HL-60/S4 treated with phorbol 12-myristate 13-acetate at 8.2 ng/mL for 4 days and 3 days (cell line): ENCODE measurements around the gene MED27.

Experiments
- in situ Hi-C: fragments of 300-500 bp; cut with MboI; formaldehyde crosslinking; loops from 2 replicates; pipeline ENCODE4 v1.15.0; 2022; ENCODE audit warnings: low sequenced_read_pairs

The MED27 gene

GRCh38 chr9:132044176-132044875 is 35.3 kb downstream of the MED27 start:
- in situ Hi-C loops: no loop called here

- in situ Hi-C loops: no loop called here
Observed at GRCh38 chr9:132043708-132044107, 36.0 kb downstream of the MED27 start.

- in situ Hi-C loops: no loop called here
Observed at GRCh38 chr9:132042324-132042723, 37.3 kb downstream of the MED27 start.

DNA sequence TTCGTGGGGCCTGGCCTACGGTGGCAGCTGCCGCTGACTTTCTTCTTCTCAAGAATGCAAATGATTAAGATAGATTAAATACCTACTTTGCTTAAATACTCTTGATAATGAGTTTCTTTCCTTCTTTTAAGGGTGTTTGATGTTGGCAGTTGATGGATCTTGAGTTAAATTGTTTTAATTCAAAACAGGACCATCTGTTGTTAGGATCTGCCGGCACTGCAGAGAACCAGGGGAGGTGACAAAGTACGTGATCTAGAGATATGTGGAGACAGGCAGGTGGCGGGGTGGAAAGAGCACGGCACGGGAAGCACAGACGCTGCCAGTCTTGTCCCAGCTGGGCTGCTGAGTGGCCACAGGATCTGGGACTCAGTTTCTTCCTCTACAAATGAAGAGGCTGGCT is 37.9 kb downstream of the MED27 start:
- in situ Hi-C loops: no loop called here

DNA sequence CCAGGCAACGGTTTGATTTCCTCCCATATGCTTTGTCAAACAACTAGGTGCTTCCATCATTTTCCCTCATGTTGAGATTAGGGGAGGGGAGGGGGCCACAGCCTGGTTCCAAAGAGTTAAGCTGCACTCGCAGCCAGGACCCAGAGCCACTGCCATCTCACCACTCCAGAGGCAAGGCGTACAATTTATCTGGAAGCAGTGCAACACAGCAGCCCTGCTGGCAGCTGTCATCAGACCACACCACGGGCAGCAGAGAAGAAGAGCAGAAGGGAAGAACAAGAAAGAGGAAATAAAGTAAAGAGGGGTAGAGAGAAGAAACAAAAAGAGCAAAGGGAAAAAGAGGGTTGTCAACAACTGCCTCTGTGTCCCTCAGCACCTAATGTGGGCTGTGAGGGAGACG is 38.9 kb downstream of the MED27 start:
- in situ Hi-C loops: no loop called here

DNA sequence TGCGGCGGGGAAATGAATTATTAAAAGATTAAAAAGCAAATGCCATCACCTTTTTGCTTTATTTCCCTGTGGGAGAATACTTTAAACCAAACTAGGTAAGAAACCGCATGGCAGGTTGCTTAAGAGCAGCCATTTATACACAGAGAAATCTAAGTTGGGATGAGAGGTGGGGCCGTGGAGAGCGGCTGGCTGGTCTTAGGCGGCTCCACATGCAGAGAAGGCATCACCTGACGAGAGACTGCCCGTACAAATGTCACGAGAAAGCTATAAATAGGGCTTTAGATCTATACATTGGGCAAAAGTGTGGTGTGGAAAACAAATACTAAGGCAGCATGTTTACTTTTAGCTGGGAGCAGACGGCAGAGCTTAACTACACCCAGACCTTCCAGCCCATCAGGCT is 39.4 kb downstream of the MED27 start:
- in situ Hi-C loops: no loop called here

DNA sequence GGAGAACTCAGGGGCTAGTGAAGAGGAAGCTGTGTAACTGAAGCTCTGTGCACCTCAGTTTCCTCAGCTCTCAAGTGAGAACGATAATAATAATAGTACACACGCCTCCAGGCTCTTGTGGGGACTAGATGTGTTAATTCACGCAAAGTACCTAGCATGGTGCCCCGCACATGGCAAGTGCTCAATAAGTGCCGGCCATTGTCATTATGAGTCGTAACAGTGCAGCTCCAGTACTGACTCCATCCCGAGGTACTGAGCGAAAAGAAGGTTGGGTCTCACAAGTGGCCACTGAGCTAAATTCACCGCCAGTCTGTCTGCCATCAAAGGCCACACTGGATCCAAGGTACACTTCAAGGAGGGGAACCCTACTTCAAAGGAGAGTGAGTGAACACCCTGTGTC is 40.4 kb downstream of the MED27 start:
- in situ Hi-C loops: no loop called here

- in situ Hi-C loops: no loop called here
Observed at GRCh38 chr9:132037458-132037857, 42.2 kb downstream of the MED27 start.

GRCh38 chr9:132036521-132036920 is 43.1 kb downstream of the MED27 start:
- in situ Hi-C loops: no loop called here

- in situ Hi-C loops: no loop called here
Observed at GRCh38 chr9:132035679-132036078, 44.0 kb downstream of the MED27 start.

DNA sequence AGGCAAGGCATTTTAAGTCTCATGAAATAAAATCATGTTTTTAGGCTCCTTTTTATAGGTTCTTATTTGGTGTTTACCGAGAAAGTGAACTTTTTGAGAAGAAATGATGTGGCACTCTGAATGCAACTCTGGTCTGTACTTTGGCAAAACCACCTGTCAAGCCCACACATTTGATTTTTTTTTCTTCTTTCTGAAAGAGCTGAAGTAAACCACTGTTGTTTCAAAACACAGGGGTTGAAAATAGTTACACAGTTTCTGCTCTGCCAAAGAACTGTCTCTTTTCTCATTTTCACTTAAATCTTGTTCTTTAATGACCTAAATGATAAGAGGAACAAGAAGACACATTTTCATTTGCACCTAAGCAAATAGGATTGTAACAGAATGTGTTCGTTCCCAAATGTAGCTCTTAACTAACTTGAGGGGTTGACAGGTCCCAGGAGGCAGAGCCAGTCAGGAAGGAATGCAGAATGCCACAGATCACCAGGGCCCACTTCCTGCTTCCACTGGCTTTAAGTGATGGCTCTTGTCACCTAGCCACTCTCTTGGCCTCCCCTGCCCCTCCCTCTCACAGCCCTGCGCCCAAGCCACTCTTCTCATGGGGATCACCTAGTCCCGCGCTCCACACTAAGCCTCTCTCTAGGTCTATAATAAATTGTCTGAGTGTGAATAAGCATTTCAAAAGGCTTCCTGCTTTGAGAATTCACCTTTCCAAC is 47.3 kb downstream of the MED27 start:
- in situ Hi-C loops: no loop called here

GRCh38 chr9:132031467-132032237 is 48.0 kb downstream of the MED27 start:
- in situ Hi-C loops: no loop called here

GRCh38 chr9:132030626-132031325 is 48.9 kb downstream of the MED27 start:
- in situ Hi-C loops: no loop called here

DNA sequence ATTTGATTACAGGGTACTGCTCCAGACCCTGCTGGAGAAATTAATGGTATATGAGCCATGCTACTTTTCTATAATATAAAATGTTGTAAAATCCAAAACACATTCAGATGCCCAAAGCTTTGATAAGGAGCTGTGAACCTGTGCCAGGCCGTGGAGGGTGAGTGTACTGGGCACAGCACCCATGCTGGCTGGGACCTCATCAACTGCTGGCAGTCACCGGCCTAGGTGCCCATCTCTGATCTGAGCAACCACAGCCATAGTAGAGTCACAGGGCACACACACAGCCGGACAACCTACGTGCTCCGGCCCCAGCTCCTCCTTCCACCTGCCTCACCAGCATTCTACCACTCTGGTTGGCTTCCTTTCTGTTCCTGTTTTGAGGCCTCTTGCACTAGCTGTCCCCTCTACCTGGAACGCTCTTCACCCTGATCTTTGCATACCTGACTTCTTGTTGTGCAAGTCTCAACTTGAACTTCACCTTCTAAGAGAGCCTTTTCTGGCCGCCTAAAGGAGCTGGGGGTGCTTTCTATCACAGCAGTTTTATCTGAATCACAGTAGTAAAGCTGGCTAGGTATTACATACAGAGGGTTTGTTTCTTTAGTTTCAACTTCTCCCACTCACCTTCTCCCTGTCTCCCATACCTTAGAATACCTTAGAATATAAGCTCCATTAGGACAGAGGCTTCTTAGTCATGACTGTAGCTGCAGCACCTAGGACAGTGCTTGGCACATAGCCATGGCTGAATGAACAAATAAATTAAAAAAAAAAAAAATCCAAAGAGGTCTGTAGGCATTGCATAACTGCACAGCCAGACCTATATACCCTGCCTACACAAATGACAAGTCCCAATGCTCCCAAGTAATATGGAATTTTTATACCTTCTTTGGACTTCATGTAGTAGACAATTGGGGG is 51.7 kb downstream of the MED27 start:
- in situ Hi-C loops: no loop called here

- in situ Hi-C loops: no loop called here
Observed at GRCh38 chr9:132026932-132027585, 52.6 kb downstream of the MED27 start.

DNA sequence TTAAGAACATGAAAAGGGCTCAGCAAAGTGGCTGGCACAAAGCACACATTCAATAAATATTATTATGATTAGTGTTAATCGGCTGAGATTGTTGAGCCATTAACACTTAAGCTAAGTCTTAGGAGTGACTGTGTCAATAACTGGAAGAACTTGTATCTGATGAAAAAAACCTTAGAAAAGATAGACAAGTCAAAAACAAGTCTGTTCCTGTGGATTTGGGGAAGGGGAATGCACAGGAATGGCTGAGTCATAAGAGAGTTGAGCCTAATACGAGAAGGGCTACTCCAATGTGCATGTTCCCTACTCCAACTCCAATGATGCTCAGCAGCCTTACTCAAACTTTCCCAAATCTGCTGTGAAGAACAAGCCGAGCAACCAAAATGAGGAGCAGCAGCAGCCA is 53.9 kb downstream of the MED27 start:
- in situ Hi-C loops: no loop called here

DNA sequence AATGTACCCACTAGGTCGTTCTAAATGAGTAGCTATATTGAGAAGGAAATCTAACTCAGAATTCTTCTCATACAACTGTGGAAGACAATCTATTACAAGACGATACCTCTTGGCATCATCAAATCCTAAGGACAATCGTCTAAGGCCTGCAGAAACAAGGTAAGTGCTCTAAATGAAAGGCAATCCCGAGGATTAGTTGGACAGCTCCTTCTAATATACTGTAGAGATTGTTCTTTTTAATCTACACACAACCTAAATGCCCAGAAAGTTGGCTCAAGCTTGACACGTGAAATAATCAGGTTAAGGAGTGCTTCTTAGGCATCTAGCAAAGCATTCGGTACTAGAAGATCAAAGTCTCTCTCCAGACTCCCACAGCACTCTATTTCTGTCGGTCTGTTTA is 55.1 kb downstream of the MED27 start:
- in situ Hi-C loops: no loop called here

GRCh38 chr9:132023419-132024180 is 56.1 kb downstream of the MED27 start:
- in situ Hi-C loops: no loop called here
